ENCODE data around the gene TCN1. TPM values are rescaled to one million over a fixed set of nuclear protein-coding genes. Genes with fewer than 3 reads are reported as not detected.

TCN1 gene
- total RNA-seq, 1 donor from 2014 or later: 45.8 TPM

- ATAC-seq: no peak
Observed at GRCh38 chr11:59807047-59807610, 59.2 kb downstream of the TCN1 start.

- ATAC-seq: no peak
Observed at GRCh38 chr11:59804061-59804460, 62.2 kb downstream of the TCN1 start.

Other genes with a start within 250 kb of the TCN1 start
- 20.6 TPM for gene PATL1, start 197.4 kb downstream of the TCN1 start, total RNA-seq
- gene OR10V1, start 152.6 kb downstream of the TCN1 start, total RNA-seq: not detected
- 12.1 TPM for gene STX3, start 111.1 kb downstream of the TCN1 start, total RNA-seq
- 33.6 TPM for gene MRPL16, start 55.7 kb downstream of the TCN1 start, total RNA-seq
- gene CBLIF, start 21.0 kb downstream of the TCN1 start, total RNA-seq: not detected
- not detected for gene OOSP3, start 12.3 kb upstream of the TCN1 start, total RNA-seq
- gene OOSP1, start 71.9 kb upstream of the TCN1 start, total RNA-seq: not detected
- gene OOSP4A, start 97.5 kb upstream of the TCN1 start, total RNA-seq: not detected
- not detected for gene OOSP4B, start 150.7 kb upstream of the TCN1 start, total RNA-seq
- not detected for gene OOSP2, start 173.9 kb upstream of the TCN1 start, total RNA-seq
- not detected for gene MS4A3, start 190.2 kb upstream of the TCN1 start, total RNA-seq
- 0.32 TPM for gene MS4A2, start 222.2 kb upstream of the TCN1 start, total RNA-seq